H1 (cell line): ENCODE measurements around the gene PNO1.

Experiments used
- CHD1 ChIP-seq: IDR thresholded peaks from 2 replicates; pipeline ENCODE4 v1.6.1; 2012; ENCODE audit warnings: low read depth, low read length, improper control_type of control experiment
- CHD2 ChIP-seq: IDR thresholded peaks from 2 replicates; pipeline ENCODE4 v1.6.1; 2012; ENCODE audit warnings: low read length, improper control_type of control experiment
- EGR1 ChIP-seq: IDR thresholded peaks from 2 replicates; pipeline ENCODE4 v1.6.1; 2011; ENCODE audit warnings: low read depth, low read length, borderline replicate concordance
- HDAC2 ChIP-seq, 2 experiments: fragments of 300-600 bp in 1 of 2; sonication (generic) in 1 of 2; IDR thresholded peaks; 2 replicates each; pipeline ENCODE4 v1.6.1; 2011 to 2012; ENCODE audit warnings: low read depth in 2 of 2, low read length in 2 of 2, mild to moderate bottlenecking in 2 of 2, moderate library complexity in 2 of 2, borderline replicate concordance in 1 of 2, inconsistent platforms in 1 of 2
- JUN ChIP-seq: IDR thresholded peaks from 2 replicates; pipeline ENCODE4 v1.6.1; 2011; ENCODE audit warnings: low read depth, mild to moderate bottlenecking, improper control_type of control experiment, low read length
- KDM1A ChIP-seq: fragments of 200-600, 300-600 bp; sonication (generic); IDR thresholded peaks from 2 replicates; pipeline ENCODE4 v1.7.1; 2016; ENCODE audit warnings: mild to moderate bottlenecking, low read length, borderline replicate concordance
- KDM4A ChIP-seq: IDR thresholded peaks from one replicate; pipeline ENCODE4 v1.7.1; 2012; ENCODE audit warnings: low read depth, mild to moderate bottlenecking, moderate library complexity, low read length, inconsistent platforms; ENCODE audit not compliant: severe bottlenecking
- POLR2A ChIP-seq, 2 experiments: IDR thresholded peaks; 1 replicate in 1 of 2; 2 replicates in 1 of 2; pipeline ENCODE4 v1.6.1; 2011; ENCODE audit warnings: low read depth in 2 of 2, low read length in 2 of 2, mild to moderate bottlenecking in 2 of 2; ENCODE audit errors: control extremely low read depth in 1 of 2
- RFX5 ChIP-seq: IDR thresholded peaks from 2 replicates; pipeline ENCODE4 v1.6.1; 2011; ENCODE audit warnings: low read depth, low read length, improper control_type of control experiment, borderline replicate concordance
- SP1 ChIP-seq: IDR thresholded peaks from 2 replicates; pipeline ENCODE4 v1.6.1; 2011; ENCODE audit warnings: low read depth, low read length
- TF ChIP-seq, protein P1 (sequence below), 3 experiments: IDR thresholded peaks; 1 replicate in 2 of 3; 2 replicates in 1 of 3; pipeline versions ENCODE4 v1.5.1 to v1.6.1; 2011; ENCODE audit warnings: low read length in 3 of 3, mild to moderate bottlenecking in 3 of 3, inconsistent platforms in 2 of 3, low read depth in 1 of 3, moderate library complexity in 1 of 3; ENCODE audit not compliant: insufficient read depth in 1 of 3; ENCODE audit errors: control extremely low read depth in 1 of 3
- TF ChIP-seq, protein P2 (sequence below): IDR thresholded peaks from 2 replicates; pipeline ENCODE4 v1.6.1; 2012; ENCODE audit warnings: inconsistent platforms

DNA sequence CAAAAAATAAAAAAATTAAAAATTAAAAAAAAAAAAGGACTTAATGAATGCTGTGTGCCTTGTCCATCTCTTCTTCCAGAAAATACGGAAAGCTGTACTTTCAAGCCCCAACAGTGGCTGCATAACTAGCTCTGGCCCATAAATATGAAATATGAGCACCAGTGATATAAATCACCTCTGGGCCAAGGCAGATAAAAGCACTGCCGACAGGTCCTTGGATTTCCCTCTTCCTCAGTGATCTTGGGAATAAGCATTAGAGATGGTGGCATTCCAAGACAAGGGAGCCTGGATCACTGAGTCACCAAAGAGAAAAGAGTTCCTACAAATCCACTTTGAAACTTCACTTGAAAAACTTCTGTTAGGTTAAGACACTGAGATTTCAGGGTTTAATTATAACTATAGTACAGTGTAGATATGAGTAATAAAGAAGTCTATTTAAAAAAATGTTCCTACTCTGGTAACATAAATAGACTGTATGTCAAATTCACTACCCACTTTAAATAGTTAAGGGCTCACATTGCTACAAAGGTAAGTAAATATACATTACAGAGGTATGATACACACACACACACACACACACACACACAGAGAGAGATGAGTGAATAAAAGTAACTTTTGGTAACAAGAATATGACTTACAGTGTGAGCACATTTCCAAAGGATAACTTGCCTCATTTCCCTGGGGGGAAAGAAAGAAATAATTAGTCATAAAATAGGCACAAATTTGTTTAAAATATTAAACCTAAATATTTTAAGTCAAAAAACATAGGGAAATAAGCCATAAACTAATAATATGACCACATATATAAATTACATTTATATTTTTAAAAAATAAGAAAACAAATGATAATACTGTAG is 59.0 kb downstream of the PNO1 start:
- TF ChIP-seq, protein P1, sequence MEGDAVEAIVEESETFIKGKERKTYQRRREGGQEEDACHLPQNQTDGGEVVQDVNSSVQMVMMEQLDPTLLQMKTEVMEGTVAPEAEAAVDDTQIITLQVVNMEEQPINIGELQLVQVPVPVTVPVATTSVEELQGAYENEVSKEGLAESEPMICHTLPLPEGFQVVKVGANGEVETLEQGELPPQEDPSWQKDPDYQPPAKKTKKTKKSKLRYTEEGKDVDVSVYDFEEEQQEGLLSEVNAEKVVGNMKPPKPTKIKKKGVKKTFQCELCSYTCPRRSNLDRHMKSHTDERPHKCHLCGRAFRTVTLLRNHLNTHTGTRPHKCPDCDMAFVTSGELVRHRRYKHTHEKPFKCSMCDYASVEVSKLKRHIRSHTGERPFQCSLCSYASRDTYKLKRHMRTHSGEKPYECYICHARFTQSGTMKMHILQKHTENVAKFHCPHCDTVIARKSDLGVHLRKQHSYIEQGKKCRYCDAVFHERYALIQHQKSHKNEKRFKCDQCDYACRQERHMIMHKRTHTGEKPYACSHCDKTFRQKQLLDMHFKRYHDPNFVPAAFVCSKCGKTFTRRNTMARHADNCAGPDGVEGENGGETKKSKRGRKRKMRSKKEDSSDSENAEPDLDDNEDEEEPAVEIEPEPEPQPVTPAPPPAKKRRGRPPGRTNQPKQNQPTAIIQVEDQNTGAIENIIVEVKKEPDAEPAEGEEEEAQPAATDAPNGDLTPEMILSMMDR (IDR thresholded peaks at IDR 0.05; ENCODE audit: control extremely low read depth in 1 of 3, insufficient read depth in 1 of 3, low read depth in 1 of 3, low read length in 3 of 3), result no peak
- TF ChIP-seq HDAC2 (IDR thresholded peaks at IDR 0.05; ENCODE audit: borderline replicate concordance in 1 of 2, low read depth in 2 of 2, low read length in 2 of 2) (no peak), KDM4A (no peak), EGR1 (no peak), CHD1 (no peak), SP1 (no peak), POLR2A (IDR thresholded peaks at IDR 0.05; ENCODE audit: control extremely low read depth in 1 of 2, low read depth in 2 of 2, low read length in 2 of 2) (no peak), CHD2 (no peak), JUN (no peak), RFX5 (no peak), KDM1A (no peak)
- TF ChIP-seq, protein P2, sequence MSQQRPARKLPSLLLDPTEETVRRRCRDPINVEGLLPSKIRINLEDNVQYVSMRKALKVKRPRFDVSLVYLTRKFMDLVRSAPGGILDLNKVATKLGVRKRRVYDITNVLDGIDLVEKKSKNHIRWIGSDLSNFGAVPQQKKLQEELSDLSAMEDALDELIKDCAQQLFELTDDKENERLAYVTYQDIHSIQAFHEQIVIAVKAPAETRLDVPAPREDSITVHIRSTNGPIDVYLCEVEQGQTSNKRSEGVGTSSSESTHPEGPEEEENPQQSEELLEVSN, result no peak
